ENCODE measurements around the gene SPTBN1.

Gene SPTBN1

DNA sequence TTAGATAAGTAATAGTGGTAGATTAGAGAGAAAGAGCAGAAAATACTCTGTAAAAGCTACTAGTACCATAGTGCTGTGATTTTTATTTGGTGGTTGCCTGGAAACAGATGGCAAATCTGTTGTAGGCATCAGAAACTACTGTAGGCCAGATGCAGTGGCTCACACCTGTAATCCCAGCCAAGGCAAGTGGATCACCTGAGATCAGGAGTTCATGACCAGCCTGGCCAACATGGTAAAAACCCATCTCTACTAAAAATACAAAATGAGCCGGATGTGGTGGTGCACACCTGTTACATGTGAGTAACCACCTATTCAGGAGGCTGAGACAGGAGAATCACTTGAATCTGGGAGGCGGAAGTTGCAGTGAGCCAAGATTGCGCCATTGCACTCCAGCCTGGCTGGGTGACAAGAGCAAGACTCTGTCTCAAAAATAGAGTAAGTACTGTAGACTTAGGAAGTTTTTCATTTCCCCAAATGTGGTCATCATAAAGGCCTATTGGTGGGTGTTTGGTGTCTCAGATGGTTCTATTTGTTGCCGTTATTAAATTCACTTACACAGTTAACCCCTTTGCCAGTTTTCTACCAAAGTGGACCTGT, 79.6 kb downstream of the SPTBN1 start (continued):
- TF ChIP-seq BACH2 (CRISPR knock-in tag; IDR thresholded peaks at IDR 0.05; ENCODE audit: borderline replicate concordance) (no peak), GLIS3 (CRISPR knock-in tag; IDR thresholded peaks at IDR 0.05) (no peak), ZFP30 (CRISPR knock-in tag; IDR thresholded peaks at IDR 0.05) (no peak), TOX (CRISPR knock-in tag; IDR thresholded peaks at IDR 0.05; ENCODE audit: borderline replicate concordance) (no peak)

DNA sequence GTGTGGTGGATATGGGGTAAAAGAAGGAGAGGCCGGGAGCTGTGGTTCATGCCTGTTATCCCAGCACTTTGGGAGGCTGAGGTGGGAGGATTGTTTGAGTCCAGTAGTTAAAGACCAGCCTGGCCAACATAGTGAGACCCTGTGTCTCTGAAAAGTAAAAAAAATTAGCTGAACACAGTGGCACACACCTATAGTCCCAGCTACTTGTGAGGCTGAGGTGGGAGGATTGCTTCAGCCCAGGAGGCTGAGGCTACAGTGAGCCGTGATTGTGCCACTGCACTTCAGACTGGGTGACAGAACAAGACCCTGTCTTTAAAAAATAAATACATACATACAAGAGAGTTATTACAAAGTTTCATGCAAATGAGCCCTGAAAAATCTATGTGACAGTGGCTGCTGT, 80.6 kb downstream of the SPTBN1 start:
- ATAC-seq, result no peak
- TF ChIP-seq ZFP3 (CRISPR knock-in tag; IDR thresholded peaks at IDR 0.05) (no peak), ZFP30 (CRISPR knock-in tag; IDR thresholded peaks at IDR 0.05) (no peak), ESRRG (CRISPR knock-in tag; IDR thresholded peaks at IDR 0.05) (no peak), SNAI2 (CRISPR knock-in tag; IDR thresholded peaks at IDR 0.05) (no peak), GLIS3 (CRISPR knock-in tag; IDR thresholded peaks at IDR 0.05) (no peak), CSDC2 (CRISPR knock-in tag; IDR thresholded peaks at IDR 0.05) (no peak), BACH2 (CRISPR knock-in tag; IDR thresholded peaks at IDR 0.05; ENCODE audit: borderline replicate concordance) (no peak), PPARA (CRISPR knock-in tag; IDR thresholded peaks at IDR 0.05; ENCODE audit: borderline replicate concordance) (no peak), ARNTL (CRISPR knock-in tag; IDR thresholded peaks at IDR 0.05; ENCODE audit: borderline replicate concordance, low read depth) (no peak), TOX (CRISPR knock-in tag; IDR thresholded peaks at IDR 0.05; ENCODE audit: borderline replicate concordance) (no peak), OSR1 (CRISPR knock-in tag; IDR thresholded peaks at IDR 0.05) (no peak), ZNF565 (CRISPR knock-in tag; conservative IDR thresholded peaks at IDR 0.05; ENCODE audit: low read depth) (no peak), TCF4 (CRISPR knock-in tag; IDR thresholded peaks at IDR 0.05; ENCODE audit: borderline replicate concordance) (no peak), RARB (CRISPR knock-in tag; IDR thresholded peaks at IDR 0.05) (no peak), ZC3H10 (CRISPR knock-in tag; IDR thresholded peaks at IDR 0.05) (no peak)
- TF ChIP-seq, protein P1, sequence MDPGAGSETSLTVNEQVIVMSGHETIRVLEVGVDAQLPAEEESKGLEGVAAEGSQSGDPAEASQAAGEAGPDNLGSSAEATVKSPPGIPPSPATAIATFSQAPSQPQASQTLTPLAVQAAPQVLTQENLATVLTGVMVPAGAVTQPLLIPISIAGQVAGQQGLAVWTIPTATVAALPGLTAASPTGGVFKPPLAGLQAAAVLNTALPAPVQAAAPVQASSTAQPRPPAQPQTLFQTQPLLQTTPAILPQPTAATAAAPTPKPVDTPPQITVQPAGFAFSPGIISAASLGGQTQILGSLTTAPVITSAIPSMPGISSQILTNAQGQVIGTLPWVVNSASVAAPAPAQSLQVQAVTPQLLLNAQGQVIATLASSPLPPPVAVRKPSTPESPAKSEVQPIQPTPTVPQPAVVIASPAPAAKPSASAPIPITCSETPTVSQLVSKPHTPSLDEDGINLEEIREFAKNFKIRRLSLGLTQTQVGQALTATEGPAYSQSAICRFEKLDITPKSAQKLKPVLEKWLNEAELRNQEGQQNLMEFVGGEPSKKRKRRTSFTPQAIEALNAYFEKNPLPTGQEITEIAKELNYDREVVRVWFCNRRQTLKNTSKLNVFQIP (CRISPR knock-in tag; IDR thresholded peaks at IDR 0.05; ENCODE audit: borderline replicate concordance, low read depth), result no peak
- TF ChIP-seq, protein P2, sequence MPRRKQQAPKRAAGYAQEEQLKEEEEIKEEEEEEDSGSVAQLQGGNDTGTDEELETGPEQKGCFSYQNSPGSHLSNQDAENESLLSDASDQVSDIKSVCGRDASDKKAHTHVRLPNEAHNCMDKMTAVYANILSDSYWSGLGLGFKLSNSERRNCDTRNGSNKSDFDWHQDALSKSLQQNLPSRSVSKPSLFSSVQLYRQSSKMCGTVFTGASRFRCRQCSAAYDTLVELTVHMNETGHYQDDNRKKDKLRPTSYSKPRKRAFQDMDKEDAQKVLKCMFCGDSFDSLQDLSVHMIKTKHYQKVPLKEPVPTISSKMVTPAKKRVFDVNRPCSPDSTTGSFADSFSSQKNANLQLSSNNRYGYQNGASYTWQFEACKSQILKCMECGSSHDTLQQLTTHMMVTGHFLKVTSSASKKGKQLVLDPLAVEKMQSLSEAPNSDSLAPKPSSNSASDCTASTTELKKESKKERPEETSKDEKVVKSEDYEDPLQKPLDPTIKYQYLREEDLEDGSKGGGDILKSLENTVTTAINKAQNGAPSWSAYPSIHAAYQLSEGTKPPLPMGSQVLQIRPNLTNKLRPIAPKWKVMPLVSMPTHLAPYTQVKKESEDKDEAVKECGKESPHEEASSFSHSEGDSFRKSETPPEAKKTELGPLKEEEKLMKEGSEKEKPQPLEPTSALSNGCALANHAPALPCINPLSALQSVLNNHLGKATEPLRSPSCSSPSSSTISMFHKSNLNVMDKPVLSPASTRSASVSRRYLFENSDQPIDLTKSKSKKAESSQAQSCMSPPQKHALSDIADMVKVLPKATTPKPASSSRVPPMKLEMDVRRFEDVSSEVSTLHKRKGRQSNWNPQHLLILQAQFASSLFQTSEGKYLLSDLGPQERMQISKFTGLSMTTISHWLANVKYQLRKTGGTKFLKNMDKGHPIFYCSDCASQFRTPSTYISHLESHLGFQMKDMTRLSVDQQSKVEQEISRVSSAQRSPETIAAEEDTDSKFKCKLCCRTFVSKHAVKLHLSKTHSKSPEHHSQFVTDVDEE (CRISPR knock-in tag; IDR thresholded peaks at IDR 0.05), result no peak
- TF ChIP-seq, protein P3, sequence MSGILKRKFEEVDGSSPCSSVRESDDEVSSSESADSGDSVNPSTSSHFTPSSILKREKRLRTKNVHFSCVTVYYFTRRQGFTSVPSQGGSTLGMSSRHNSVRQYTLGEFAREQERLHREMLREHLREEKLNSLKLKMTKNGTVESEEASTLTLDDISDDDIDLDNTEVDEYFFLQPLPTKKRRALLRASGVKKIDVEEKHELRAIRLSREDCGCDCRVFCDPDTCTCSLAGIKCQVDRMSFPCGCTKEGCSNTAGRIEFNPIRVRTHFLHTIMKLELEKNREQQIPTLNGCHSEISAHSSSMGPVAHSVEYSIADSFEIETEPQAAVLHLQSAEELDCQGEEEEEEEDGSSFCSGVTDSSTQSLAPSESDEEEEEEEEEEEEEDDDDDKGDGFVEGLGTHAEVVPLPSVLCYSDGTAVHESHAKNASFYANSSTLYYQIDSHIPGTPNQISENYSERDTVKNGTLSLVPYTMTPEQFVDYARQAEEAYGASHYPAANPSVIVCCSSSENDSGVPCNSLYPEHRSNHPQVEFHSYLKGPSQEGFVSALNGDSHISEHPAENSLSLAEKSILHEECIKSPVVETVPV (CRISPR knock-in tag; IDR thresholded peaks at IDR 0.05), result no peak
- TF ChIP-seq, protein P4, sequence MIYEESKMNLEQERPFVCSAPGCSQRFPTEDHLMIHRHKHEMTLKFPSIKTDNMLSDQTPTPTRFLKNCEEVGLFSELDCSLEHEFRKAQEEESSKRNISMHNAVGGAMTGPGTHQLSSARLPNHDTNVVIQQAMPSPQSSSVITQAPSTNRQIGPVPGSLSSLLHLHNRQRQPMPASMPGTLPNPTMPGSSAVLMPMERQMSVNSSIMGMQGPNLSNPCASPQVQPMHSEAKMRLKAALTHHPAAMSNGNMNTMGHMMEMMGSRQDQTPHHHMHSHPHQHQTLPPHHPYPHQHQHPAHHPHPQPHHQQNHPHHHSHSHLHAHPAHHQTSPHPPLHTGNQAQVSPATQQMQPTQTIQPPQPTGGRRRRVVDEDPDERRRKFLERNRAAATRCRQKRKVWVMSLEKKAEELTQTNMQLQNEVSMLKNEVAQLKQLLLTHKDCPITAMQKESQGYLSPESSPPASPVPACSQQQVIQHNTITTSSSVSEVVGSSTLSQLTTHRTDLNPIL (CRISPR knock-in tag; IDR thresholded peaks at IDR 0.05; ENCODE audit: low read depth), result no peak

DNA sequence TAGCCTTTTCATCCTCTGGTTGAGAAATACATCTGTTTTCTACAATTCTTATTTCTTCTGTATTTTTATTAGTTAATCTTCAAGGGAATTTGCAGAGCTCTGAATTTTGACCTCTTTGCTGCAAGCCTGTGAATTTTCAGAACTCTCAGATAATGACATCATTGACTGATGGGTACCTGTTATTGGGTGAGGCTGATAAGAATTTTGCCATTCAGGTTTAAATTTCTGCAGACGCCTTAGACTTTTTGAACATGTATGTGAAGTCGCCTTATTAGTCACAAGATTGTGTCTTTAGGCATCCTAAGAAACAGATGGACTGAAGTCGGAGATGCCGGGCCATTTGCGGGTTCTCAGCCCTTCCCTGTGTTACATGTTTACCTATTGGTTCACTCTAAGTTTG, 82.4 kb downstream of the SPTBN1 start:
- no peak for ATAC-seq
- TF ChIP-seq SNAI2 (CRISPR knock-in tag; IDR thresholded peaks at IDR 0.05) (no peak), ISL1 (CRISPR knock-in tag; IDR thresholded peaks at IDR 0.05) (no peak), ESRRG (CRISPR knock-in tag; IDR thresholded peaks at IDR 0.05) (no peak), GLIS3 (CRISPR knock-in tag; IDR thresholded peaks at IDR 0.05) (no peak), CSDC2 (CRISPR knock-in tag; IDR thresholded peaks at IDR 0.05) (no peak), ZFP3 (CRISPR knock-in tag; IDR thresholded peaks at IDR 0.05) (no peak), TOX (CRISPR knock-in tag; IDR thresholded peaks at IDR 0.05; ENCODE audit: borderline replicate concordance) (no peak), ARNTL (CRISPR knock-in tag; IDR thresholded peaks at IDR 0.05; ENCODE audit: borderline replicate concordance, low read depth) (no peak), OSR1 (CRISPR knock-in tag; IDR thresholded peaks at IDR 0.05) (no peak), RARB (CRISPR knock-in tag; IDR thresholded peaks at IDR 0.05) (no peak), ZNF70 (CRISPR knock-in tag; IDR thresholded peaks at IDR 0.05) (no peak), PPARA (CRISPR knock-in tag; IDR thresholded peaks at IDR 0.05; ENCODE audit: borderline replicate concordance) (no peak), BACH2 (CRISPR knock-in tag; IDR thresholded peaks at IDR 0.05; ENCODE audit: borderline replicate concordance) (no peak), ZC3H10 (CRISPR knock-in tag; IDR thresholded peaks at IDR 0.05) (no peak)
- TF ChIP-seq, protein P5, sequence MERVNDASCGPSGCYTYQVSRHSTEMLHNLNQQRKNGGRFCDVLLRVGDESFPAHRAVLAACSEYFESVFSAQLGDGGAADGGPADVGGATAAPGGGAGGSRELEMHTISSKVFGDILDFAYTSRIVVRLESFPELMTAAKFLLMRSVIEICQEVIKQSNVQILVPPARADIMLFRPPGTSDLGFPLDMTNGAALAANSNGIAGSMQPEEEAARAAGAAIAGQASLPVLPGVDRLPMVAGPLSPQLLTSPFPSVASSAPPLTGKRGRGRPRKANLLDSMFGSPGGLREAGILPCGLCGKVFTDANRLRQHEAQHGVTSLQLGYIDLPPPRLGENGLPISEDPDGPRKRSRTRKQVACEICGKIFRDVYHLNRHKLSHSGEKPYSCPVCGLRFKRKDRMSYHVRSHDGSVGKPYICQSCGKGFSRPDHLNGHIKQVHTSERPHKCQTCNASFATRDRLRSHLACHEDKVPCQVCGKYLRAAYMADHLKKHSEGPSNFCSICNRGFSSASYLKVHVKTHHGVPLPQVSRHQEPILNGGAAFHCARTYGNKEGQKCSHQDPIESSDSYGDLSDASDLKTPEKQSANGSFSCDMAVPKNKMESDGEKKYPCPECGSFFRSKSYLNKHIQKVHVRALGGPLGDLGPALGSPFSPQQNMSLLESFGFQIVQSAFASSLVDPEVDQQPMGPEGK (CRISPR knock-in tag; IDR thresholded peaks at IDR 0.05; ENCODE audit: borderline replicate concordance), result no peak
- TF ChIP-seq, protein P1 (CRISPR knock-in tag; IDR thresholded peaks at IDR 0.05; ENCODE audit: borderline replicate concordance, low read depth), result no peak
- TF ChIP-seq, protein P3 (CRISPR knock-in tag; IDR thresholded peaks at IDR 0.05), result no peak
- TF ChIP-seq, protein P4 (CRISPR knock-in tag; IDR thresholded peaks at IDR 0.05; ENCODE audit: low read depth), result no peak
